Measurements from ENCODE around the gene KDM4D.
"Not testable (repeated sequence)": the region's sequence is repeated elsewhere in the genome, so short reads cannot be mapped to it uniquely, and the experiment has no call there.

Gene KDM4D

DNA sequence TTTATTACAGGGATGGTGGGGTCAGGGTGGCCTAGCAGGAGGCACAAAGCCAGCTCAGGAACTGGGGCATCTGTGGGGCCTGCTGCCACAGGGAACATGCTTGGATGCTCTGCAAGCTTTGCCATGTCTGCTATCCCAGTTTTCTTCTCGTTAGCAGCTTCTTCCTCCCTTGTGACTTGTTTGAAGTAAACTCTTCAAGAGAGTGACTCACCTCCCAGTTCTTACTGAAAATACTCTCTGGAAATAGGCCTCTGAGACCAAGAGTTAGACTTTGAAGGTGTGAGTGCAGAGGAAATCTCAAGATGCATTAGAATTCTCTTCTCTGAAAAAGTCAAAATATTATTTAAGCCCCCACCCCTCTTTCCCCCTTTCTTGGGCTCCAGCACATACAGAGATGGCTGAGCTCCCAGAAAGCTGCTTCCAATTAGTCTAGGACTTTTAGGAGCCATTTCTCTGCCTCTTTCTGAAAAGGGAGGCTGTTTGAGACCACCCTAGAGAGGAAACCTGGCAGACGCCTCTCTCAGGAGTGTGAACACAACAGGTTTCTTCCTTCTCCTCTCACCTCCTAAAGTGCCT, 15.3 kb upstream of the KDM4D start:
- no peak for DNase-seq

DNA sequence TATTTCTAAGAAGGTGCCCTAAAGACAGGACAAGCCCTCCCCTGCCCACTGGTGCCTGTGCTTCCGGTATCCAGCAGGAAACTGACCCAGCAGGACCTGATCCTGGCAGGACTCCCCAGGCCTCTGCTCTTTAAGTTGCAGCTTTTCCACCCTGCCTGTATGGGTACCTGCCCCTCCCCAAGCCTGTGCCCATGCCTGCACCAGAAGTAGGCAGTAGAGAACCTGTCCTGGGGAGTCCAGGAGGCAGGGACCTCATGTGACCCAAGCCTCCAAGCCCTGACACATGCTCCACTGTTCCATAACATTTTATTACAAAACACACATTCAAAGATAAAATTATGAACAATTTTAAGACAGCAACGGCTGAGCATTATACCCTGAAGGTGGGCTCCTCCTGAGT, 14.3 kb upstream of the KDM4D start:
- DNase-seq: no peak

DNA sequence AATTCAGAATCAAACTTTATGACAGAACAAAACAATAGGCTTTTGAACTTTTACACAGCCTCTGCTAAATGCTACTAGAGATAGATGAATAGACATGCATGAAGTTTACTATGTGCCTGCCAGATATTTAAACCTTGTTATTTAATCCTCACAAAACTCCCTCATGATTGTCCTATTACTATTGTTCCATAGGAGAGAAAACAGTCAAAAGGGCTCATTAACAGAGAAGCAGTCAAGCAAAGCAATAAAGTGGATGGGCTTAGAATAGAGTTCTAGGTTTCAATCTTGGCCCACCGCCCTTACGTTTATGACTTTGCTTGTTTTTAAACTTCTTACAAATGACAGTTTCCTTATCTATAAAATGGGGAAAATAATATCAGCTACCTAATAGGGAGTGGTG, 13.0 kb upstream of the KDM4D start:
- no peak for DNase-seq

DNA sequence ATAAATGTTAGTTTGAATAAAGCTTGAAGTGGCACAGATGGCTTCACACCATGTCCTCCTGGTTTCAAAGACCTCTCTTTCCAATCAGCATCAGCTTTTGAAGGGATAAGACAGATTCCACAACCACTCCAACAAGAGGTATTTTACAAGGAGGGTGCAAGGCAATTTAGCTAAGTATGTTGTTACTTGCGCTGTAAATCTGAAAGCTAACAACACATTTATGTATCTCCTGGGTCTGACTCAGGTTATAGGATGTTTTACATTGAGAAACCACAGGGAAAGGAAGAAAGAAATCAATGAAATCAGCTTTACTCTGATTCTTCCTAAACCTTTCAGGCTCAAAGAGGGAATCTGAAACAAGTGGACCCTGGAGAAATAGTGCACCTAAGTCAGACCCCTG, 12.3 kb upstream of the KDM4D start:
- no peak for DNase-seq

DNA sequence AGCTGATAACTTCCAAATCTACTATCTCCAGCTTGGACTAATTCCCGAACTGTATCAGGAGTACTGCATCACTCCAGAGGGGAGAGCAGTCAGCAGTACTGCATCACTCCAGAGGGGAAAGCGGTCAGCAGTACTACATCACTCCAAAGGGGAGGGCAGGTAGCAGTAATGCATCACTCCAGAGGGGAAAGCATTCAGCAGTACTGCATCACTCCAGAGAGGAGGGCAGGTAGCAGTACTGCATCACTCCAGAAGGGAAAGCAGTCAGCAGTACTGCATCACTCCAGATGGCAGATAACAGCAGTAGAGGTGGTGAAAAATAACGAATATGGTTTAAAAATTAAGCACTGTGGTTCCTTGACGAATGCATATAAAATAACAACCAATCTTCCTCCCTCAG, 8.6 kb upstream of the KDM4D start:
- DNase-seq: no peak

DNA sequence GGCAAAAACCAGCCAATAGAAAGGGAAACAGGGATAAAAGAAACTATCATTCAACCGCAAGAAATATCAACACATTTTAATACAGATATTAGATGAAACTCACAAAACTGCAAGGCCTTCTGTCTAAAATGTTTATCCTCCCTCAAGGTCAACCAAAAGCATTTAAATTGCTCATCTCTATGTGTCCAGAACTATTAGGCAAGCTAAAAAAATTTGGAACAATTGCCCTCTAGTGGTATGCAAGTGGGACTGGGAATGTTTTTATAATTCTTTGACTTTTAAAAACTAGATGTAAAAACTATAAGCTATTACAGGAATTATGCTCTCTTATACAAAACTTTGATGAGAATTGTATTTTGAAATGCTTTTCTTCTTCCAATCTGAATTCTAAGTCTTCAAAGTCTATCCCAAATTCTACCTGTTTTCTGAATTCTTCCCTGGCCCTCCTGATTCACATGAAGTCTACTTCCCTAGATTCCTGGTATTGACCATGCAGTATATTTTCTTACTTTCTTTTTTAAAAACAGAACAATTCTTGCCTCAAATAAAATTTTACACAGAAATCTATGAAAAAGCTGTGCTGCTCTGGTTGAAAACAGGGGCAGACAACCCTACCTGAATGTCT, 5.1 kb upstream of the KDM4D start:
- DNase-seq: no peak

DNA sequence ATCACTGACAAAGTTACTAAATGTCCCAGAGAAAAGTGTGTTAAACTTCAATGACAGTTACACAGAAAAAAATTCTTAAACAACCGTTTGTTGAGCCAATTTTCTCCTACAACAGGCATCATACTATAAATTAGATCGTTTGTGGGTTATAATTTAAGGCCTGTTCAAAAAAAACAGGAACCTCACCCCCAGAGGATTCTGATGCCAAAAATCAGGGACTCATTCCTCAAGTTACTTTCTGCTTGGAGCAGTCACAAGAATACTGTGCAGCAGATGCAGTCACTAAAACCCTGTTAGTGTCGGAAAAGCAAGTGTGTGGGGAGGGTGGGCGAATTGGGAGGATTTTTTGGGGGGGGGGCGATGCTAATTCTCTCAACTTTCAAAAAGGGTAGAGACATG, 810 bp upstream of the KDM4D start:
- no peak for DNase-seq

DNA sequence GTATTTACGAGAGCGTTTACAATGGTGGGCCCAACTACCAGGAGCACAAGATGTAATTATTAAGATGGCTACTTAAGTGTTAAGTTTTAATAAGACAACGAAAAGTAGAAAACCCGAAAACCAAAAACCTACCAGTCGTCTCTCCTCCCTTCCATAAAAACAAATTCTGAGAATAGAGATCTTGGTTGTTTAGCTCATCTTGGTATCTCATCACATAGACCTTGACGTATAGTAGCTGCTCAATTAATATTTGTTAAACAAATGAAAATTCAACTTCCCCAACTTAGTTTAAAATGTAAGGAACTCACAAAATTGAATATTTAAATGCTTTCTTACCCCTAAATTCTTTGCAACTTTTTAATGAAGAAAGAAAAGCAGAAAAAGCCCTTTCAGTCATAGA, 669 bp downstream of the KDM4D start:
- no peak for DNase-seq

DNA sequence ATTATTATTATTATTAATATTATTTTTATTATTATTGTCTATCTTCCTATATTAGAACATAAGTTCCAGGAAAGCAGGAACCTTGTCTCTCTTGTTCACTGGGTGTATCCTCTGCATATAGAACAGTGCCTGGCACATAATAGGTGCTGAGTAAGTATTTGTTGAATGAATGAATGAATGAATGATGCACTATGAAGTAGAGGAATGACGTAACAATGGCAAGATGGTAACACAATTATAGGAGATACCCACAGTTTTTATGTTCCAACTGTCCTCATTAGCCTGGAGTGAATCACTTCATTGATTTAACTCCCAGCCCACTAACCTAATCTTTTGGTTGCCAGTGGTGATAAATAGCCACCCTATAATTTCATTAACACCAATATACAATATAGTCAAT, 2.1 kb downstream of the KDM4D start:
- DNase-seq: no peak

DNA sequence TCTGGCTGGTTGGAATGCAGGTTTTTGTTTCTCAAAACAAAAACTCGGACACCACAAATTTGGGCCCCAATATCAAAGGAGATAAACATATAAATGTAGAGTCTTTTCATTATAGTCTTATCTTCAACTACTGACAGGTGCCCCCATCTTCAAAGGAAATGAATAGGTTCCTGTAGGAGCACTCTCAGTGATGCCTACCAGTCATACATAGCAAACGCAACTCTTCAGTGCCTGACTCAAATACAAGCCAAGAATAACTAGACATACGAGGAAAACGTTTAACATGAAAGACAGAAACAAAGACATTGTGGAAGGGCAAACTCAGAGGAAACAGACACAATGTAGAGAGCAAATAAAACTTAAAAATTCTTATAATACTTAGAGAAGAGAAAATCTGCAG, 13.9 kb downstream of the KDM4D start:
- DNase-seq: no peak

DNA sequence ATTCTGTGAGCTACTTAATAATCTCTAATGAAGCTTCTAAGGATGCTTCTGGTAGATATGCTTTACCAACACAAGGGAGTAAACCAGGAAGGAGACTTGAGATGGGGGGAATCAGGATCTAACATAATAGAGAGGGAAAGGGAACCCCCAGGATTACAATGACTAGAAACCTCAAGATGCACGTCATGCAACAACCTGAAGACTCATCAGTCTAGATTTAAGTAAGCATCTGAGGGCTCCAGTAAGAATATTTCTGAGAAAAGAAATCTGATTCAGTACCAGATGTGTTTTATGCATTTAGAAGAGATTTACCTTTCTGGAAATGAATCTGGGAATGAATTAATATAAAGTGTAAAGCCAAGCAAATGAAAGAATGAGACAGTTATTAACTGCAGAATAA, 15.2 kb downstream of the KDM4D start:
- no peak for DNase-seq

DNA sequence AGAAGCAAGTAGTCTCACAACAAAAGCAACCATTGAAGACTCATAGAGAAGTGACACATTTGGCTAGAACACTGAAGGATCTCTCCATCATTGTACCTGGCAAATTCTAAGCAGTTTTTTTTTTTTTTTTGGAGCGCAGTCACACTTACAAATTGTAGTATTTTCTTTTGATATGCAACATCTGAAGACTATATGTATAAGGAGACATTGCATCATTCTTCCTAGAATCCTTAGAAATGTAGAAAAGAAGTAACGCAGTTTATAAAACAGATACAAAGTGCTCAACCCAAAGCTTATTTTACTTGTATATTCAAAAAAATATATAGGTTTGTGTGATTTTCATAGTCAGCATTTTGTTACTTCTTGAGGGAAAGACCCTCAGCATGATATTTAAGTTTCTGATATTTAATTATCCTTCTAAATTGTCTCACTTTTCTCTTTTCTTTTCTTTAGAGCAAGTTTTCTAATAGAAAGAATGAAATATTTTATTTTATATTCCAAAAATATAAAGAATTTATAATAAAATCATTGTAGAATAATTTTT, 20.0 kb downstream of the KDM4D start:
- DNase-seq: no peak

DNA sequence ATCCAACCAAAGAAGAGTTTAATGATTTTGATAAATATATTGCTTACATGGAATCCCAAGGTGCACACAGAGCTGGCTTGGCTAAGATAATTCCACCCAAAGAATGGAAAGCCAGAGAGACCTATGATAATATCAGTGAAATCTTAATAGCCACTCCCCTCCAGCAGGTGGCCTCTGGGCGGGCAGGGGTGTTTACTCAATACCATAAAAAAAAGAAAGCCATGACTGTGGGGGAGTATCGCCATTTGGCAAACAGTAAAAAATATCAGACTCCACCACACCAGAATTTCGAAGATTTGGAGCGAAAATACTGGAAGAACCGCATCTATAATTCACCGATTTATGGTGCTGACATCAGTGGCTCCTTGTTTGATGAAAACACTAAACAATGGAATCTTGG, 23.9 kb downstream of the KDM4D start:
- no peak for DNase-seq

DNA sequence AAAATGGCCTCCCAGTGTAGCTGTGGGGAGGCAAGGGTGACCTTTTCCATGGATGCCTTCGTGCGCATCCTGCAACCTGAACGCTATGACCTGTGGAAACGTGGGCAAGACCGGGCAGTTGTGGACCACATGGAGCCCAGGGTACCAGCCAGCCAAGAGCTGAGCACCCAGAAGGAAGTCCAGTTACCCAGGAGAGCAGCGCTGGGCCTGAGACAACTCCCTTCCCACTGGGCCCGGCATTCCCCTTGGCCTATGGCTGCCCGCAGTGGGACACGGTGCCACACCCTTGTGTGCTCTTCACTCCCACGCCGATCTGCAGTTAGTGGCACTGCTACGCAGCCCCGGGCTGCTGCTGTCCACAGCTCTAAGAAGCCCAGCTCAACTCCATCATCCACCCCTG, 24.8 kb downstream of the KDM4D start:
- DNase-seq: no peak

DNA sequence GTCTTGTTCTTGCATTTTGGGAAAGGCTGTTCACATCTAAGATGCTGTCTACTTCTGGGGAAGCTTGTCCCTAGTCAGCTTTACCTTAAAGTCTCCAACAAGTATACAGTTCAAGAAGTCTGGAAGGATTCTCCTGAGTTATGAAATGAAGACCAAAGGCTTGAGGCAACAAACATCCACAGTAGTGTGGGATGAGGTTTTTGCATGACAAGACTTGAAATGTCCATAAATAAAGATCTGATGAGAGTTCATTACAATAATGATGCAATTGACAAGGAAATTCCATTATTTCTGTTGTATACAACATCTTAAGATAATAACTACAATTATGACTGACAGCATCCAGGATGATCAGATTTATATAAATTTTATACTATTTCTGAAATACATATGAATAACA, 30.2 kb downstream of the KDM4D start:
- no peak for DNase-seq

DNA sequence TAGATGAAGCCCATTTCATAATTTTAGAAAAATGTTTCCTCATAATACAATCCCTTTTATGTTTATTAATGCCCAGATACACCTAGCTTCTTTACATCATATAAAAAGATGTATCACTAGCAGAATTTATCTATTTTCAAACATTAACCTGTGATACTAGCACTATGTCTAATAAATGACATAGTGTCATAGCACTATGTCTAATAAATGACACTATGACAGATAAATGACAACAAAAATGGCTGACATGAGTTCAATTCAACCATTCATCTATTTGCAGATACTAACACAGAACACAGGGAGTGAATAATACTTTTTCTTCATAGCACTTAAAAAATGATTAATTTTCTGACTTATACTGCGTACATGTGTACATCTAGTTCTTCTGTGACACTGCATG, 32.1 kb downstream of the KDM4D start:
- DNase-seq: no peak

DNA sequence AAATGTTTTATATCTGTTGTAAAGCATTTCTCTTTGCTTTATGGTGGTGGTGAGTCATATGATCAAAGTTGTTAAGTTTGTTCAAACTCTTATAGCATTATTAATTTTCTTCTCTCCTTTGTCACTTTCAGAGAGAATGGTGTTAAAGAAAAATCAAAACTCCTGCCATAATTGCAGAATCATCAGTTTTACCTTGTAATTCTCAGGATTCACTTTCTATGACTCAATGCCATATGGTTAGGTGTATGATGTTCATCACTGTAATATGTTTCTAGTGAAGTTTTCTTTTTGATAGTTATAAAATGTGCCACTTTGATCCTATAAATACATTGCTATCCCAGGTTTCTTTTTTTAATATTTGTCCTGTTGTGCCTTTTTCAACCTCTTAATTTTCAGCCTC, 37.9 kb downstream of the KDM4D start:
- no peak for DNase-seq

DNA sequence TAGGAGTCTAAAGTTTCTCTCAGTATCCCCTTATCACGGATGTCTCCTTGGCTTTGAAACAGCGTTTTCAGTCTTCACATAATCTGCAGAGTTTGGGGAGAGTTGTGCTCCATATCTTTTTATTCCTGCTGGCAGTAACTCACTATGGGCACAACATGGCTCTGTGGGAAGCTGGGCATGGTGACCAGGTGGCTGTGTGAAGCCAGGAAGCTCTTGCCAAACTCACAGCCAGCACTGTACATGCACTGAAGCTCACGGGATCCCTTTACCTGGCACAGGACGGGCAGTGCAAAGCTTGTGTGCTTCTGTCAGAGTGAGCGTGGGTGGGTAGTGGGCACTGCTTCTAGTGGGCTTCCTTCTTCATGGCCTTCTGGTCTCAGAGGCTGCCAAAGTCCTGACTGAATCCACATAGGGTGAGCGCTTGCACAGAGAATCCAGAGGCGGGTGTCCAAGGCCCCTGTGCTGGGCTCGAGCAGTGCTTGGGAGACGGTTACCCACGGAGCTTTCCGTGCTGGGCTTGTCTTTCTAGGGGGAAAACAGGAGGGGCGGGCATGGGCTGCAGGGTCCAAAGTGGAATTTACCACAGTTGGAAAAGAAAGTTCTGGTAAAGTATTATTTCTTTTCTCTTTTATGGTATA, 40.8 kb downstream of the KDM4D start:
- DNase-seq: no peak

DNA sequence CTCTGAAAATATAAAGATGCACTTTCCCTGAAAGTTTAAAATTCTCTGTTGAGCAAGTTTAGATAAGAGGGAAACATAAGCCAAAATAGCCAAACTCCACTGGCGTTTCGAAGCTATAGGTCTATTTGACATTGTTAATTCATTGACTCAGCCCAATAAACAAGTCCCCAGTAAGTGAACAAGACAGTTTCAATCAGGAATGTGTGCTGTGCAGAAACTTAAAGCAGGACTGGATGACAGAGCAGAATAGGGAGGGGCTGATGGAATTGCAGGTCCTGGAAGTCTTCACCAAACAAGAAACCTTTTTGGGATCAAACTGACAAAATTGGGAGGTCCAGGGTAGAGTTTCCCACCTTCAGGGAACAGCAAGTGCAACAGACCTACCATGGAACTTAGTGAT, 42.6 kb downstream of the KDM4D start:
- no peak for DNase-seq

DNA sequence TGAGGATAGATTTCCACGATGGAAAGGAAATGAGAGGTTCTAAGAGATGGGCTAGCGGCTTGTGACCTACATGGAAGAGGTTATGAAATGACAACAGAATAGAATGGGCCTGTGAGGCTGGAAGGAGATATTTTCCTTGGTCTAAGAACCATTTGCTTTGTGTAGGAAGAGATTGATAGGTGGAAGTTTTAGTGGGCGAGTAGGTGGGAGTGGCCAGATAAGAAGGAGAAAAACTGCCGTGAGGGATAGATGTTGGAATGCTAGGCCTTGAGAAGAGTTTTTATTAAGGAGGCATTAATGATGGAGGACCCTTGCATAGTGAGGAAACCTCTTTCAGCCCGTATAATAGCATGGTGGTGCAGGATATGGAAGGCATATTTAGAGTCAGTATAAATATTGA, 48.0 kb downstream of the KDM4D start:
- not testable (repeated sequence) for DNase-seq

DNA sequence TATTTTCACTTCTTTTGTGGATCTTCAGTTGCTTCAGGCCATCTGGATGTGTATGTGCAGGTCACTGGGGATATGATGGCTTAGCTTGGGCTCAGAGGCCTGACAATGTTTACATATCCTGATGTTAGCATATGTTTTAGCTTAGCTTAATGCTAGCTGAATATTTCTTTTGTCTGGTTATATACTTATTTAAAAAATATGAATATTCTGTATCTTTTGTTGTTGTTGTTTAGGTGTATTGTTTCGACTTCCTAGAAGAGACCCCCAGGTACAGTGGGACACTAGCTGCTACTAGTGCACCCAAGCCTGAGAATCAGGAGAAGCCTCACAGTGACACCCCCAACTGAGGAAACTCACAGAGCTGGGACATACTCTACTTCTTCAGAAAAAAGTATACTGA, 51.4 kb downstream of the KDM4D start, which contains the start of gene KDM4E:
Gene KDM4E, plus strand, starts transcription at position 301 of the 400 bp plus-strand sequence. CDS start 300 bp downstream, outside the sequence.
- DNase-seq: no peak

DNA sequence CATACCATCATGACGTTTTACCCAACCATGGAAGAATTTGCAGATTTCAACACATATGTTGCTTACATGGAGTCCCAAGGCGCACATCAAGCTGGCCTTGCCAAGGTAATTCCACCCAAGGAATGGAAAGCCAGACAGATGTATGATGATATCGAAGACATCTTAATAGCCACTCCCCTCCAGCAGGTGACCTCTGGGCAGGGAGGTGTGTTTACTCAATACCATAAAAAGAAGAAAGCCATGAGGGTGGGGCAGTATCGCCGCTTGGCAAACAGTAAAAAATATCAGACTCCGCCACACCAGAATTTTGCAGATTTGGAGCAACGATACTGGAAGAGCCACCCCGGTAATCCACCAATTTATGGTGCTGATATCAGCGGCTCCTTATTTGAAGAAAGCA, 52.1 kb downstream of the KDM4D start:
- DNase-seq: not testable (repeated sequence)

DNA sequence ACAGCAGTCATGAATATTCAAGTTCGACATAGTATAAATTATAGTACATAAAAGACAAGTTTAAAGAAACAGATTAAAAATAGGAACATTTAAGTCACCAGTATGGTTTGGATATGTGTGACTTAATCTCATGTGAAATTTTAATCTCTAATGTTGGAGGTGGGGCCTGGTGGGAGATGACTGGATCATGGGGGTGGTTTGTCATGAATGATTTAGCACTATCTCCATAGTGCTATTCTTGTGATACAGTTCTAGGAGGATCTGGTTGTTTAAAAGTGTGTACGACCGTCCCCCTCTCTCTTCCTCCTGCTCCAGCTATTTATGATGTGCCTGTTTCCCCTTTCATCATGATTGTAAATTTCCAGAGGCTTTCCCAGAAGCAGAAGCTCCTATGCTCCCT, 54.8 kb downstream of the KDM4D start:
- DNase-seq: no peak

DNA sequence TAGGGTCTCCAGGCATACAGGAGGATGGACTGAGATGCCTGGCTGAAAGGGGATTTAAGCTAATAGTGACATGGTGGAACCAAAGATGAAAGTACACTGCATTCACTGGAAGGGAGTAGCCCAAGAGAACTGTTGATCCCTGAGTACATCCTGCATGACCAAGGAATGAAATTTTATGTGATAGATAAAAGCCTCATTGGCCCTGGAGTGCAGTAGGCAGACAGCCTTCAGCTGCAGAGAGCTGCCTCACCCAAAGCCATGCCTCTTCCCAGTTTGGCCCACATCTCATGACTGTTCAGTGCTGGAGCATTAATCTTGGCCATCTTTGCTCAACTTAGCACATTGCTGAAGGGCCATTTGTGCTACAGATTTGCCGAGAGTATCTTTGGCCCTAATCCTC, 59.5 kb downstream of the KDM4D start:
- DNase-seq: no peak

DNA sequence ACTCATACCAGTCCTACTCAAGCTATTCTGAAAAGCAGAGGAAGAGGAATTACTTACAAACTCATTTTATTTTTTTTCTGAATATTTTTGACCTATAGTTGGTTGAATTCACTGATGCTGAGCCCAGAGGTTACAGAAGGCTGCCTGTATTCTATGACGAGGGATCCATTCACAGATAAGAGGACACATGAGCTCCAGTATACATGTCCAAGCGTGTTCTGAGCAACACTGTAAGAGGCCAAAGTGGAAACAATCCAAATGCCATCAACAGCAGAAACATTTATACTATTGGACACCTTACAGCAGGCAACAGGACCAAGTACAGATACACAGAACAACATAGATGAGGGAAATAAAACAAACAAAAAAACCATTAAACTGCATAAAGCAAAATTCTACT, 61.8 kb downstream of the KDM4D start:
- no peak for DNase-seq

Measured in activated T-cell treated with anti-CD3 and anti-CD28 coated beads, Interleukin-2, amount 50 U/mL, for 1 hour (primary cell).